SU-DHL-6 (cell line): ENCODE measurements around the gene FETUB.

Experiments used
- H2AFZ ChIP-seq: fragments of 200-600 bp; sonication (generic); 2 replicates; pipeline ENCODE4 v1.6.1; 2014; ENCODE audit warnings: low read depth, mild to moderate bottlenecking, moderate library complexity, mixed read lengths, antibody characterized with exemption, low read length; ENCODE audit not compliant: severe bottlenecking
- H3F3A ChIP-seq: fragments of 200-600 bp; shearing (Covaris generic); 2 replicates; pipeline ENCODE4 v1.6.0; 2016; ENCODE audit warnings: antibody characterized with exemption, mild to moderate bottlenecking; ENCODE audit not compliant: insufficient read depth
- H3K27ac ChIP-seq: fragments of 200-600 bp; sonication (generic); 2 replicates; pipeline ENCODE4 v1.5.1; 2016; ENCODE audit warnings: low read depth, mild to moderate bottlenecking, low read length, moderate library complexity, mixed read lengths
- H3K27me3 ChIP-seq: fragments of 200-600 bp; sonication (generic), shearing (Covaris generic); 2 replicates; pipeline ENCODE4 v1.6.0; 2014; ENCODE audit warnings: mild to moderate bottlenecking, low read length
- H3K36me3 ChIP-seq: fragments of 200-600 bp; sonication (generic); 2 replicates; pipeline ENCODE4 v1.6.1; 2014; ENCODE audit warnings: mild to moderate bottlenecking, low read length, mixed read lengths
- H3K4me2 ChIP-seq: fragments of 300-600, 200-600 bp; shearing (Covaris generic), sonication (generic); 2 replicates; pipeline ENCODE4 v1.6.0; 2014; ENCODE audit warnings: low read length, low read depth, mild to moderate bottlenecking; ENCODE audit not compliant: poor library complexity, severe bottlenecking
- H3K4me3 ChIP-seq: fragments of 200-600 bp; sonication (generic); 2 replicates; pipeline ENCODE4 v1.5.1; 2014; ENCODE audit warnings: antibody characterized with exemption, low read length, mild to moderate bottlenecking, mixed read lengths; ENCODE audit not compliant: insufficient read depth, poor library complexity, severe bottlenecking
- H3K79me2 ChIP-seq: fragments of 200-600 bp; sonication (generic); 2 replicates; pipeline ENCODE4 v1.6.1; 2014; ENCODE audit warnings: mild to moderate bottlenecking, low read length, moderate library complexity; ENCODE audit not compliant: insufficient read depth
- H3K9ac ChIP-seq: fragments of 200-600 bp; sonication (generic); 2 replicates; pipeline ENCODE4 v1.7.0; 2014; ENCODE audit warnings: mild to moderate bottlenecking, low read length
- H3K9me2 ChIP-seq: fragments of 200-600 bp; sonication (generic); replicated peaks from 2 replicates; pipeline ENCODE4 v1.6.1; 2014; ENCODE audit warnings: low read length; ENCODE audit not compliant: insufficient read depth
- H3K9me3 ChIP-seq: fragments of 200-600 bp; sonication (generic); 2 replicates; pipeline ENCODE4 v1.6.1; 2014; ENCODE audit warnings: low read length, mixed read lengths; ENCODE audit not compliant: insufficient read depth
- H4K20me1 ChIP-seq: fragments of 200-600 bp; sonication (generic); 2 replicates; pipeline ENCODE4 v1.6.1; 2014; ENCODE audit warnings: low read depth, mild to moderate bottlenecking, antibody characterized with exemption, low read length, moderate library complexity, mixed read lengths
- CTCF ChIP-seq: fragments of 200-600 bp; sonication (generic); IDR thresholded peaks from one replicate; pipeline ENCODE4 v1.5.1; 2017; ENCODE audit warnings: antibody characterized with exemption, mild to moderate bottlenecking, low read length, moderate library complexity; ENCODE audit not compliant: insufficient read depth, poor library complexity, severe bottlenecking
- EZH2phosphoT487 ChIP-seq: fragments of 200-600 bp; sonication (generic), shearing (Covaris generic); conservative IDR thresholded peaks from 2 replicates; pipeline ENCODE4 v1.6.1; 2018; ENCODE audit warnings: mild to moderate bottlenecking, antibody characterized with exemption, low read length, moderate library complexity, mixed read lengths

Gene FETUB

GRCh38 chr3:186663361-186664118 lies 23.3 kb downstream of the FETUB start:
- Histone ChIP-seq H4K20me1 (no peaks in the 10 kb centered on the region), H3K27me3 (no peaks in the 10 kb centered on the region), H3K4me2 (no peak overlapping the region), H3K36me3 (no peaks in the 10 kb centered on the region), H3K9ac (no peak overlapping the region), H2AFZ (no peak overlapping the region), H3K9me2 (no peaks in the 10 kb centered on the region), H3K27ac (no peak overlapping the region), H3F3A (no peaks in the 10 kb centered on the region), H3K4me3 (no peak overlapping the region), H3K79me2 (no peaks in the 10 kb centered on the region), H3K9me3 (no peaks in the 10 kb centered on the region)
- TF ChIP-seq EZH2phosphoT487 (no peak), CTCF (no peak)

- no peaks in the 10 kb centered on the region for H4K20me1 ChIP-seq
- H3K9me3 ChIP-seq: no peaks in the 10 kb centered on the region
- TF ChIP-seq EZH2phosphoT487 (no peak), CTCF (no peak)
- H3K27me3 ChIP-seq: no peaks in the 10 kb centered on the region
- H3K9ac ChIP-seq: no peak overlapping the region
- no peaks in the 10 kb centered on the region for H3K9me2 ChIP-seq
- H3K4me2 ChIP-seq: no peak overlapping the region
- no peaks in the 10 kb centered on the region for H3K36me3 ChIP-seq
- H3K4me3 ChIP-seq: no peak overlapping the region
- H3F3A ChIP-seq: no peaks in the 10 kb centered on the region
- H2AFZ ChIP-seq: no peak overlapping the region
- H3K79me2 ChIP-seq: no peaks in the 10 kb centered on the region
- H3K27ac ChIP-seq: no peak overlapping the region
These were observed 23.9 kb downstream of the FETUB start for GRCh38 chr3:186664119-186664495.

- Histone ChIP-seq H3K27ac (no peak overlapping the region), H3K9me2 (no peaks in the 10 kb centered on the region), H3K4me2 (no peak overlapping the region), H3K9me3 (no peaks in the 10 kb centered on the region), H3K79me2 (no peaks in the 10 kb centered on the region), H3K9ac (no peak overlapping the region), H3K27me3 (no peaks in the 10 kb centered on the region), H3K4me3 (no peak overlapping the region), H3K36me3 (no peaks in the 10 kb centered on the region), H2AFZ (no peak overlapping the region), H3F3A (no peaks in the 10 kb centered on the region), H4K20me1 (no peaks in the 10 kb centered on the region)
- TF ChIP-seq CTCF (no peak), EZH2phosphoT487 (no peak)
These were observed 24.3 kb downstream of the FETUB start for GRCh38 chr3:186664506-186664905.
